K562 (cell line): ENCODE measurements around the gene MED16. TPM values are rescaled to one million over a fixed set of nuclear protein-coding genes. Genes with fewer than 3 reads are reported as not detected.

ENCODE experiments used
- AFF1 ChIP-seq, 2 experiments: fragments of 450-650 bp; IDR thresholded peaks; 2 replicates each; pipeline ENCODE4 v1.6.1; 2018; ENCODE audit warnings: mild to moderate bottlenecking in 2 of 2, low read depth in 1 of 2; ENCODE audit not compliant: partially characterized antibody in 2 of 2
- AFF4 ChIP-seq: sonication (generic); formaldehyde crosslinking; IDR thresholded peaks from 2 replicates; pipeline ENCODE4 v1.8.0; 2023; ENCODE audit warnings: mild to moderate bottlenecking, missing genetic modification reagents
- CBX2 ChIP-seq: fragments of 200-600 bp; sonication (generic); IDR thresholded peaks from one replicate; pipeline ENCODE4 v1.6.1; 2012; ENCODE audit warnings: mild to moderate bottlenecking, low read length, inconsistent platforms; ENCODE audit not compliant: insufficient read depth, poor library complexity, severe bottlenecking
- FOXK2 ChIP-seq, 2 experiments: fragments of 450-650 bp; IDR thresholded peaks in 1 of 2; conservative IDR thresholded peaks in 1 of 2; 2 replicates each; pipeline ENCODE4 v1.6.1; 2016; ENCODE audit warnings: low read depth in 2 of 2, mild to moderate bottlenecking in 1 of 2
- HDAC8 ChIP-seq: fragments of 450-650 bp; IDR thresholded peaks from 2 replicates; pipeline ENCODE4 v1.6.1; 2016; ENCODE audit warnings: mild to moderate bottlenecking, missing genetic modification characterization, moderate library complexity, missing compliant biosample characterization
- POLR2G ChIP-seq: fragments of 200-400 bp; formaldehyde crosslinking; IDR thresholded peaks from 2 replicates; pipeline ENCODE4 v1.6.1; 2017; ENCODE audit warnings: low read depth, mild to moderate bottlenecking, antibody characterized with exemption, low read length, moderate library complexity
- RBFOX2 ChIP-seq: fragments of 200-400 bp; formaldehyde crosslinking; IDR thresholded peaks from 2 replicates; pipeline ENCODE4 v1.6.1; 2017; ENCODE audit warnings: low read depth, mild to moderate bottlenecking, low read length, moderate library complexity
- RBM17 ChIP-seq: fragments of 200-400 bp; formaldehyde crosslinking; IDR thresholded peaks from 2 replicates; pipeline ENCODE4 v1.6.1; 2017; ENCODE audit warnings: low read depth, mild to moderate bottlenecking, low read length, borderline replicate concordance
- TAL1 ChIP-seq: fragments of 450-650 bp; IDR thresholded peaks from 2 replicates; pipeline ENCODE4 v1.6.1; 2016; ENCODE audit warnings: mild to moderate bottlenecking
- ZBTB33 ChIP-seq: sonication (generic); formaldehyde crosslinking; IDR thresholded peaks from 2 replicates; pipeline ENCODE4 v1.8.1; 2023; ENCODE audit warnings: mild to moderate bottlenecking, missing genetic modification reagents
- polyA plus RNA-seq, 8 experiments: library from polyadenylated mRNA; depleted of rRNA in 4 of 8; stranded (reverse) in 5 of 8; unstranded in 3 of 8; fragments of >200 nt; fragmentation: Nextera tagmentation in 2 of 8; fragmentation: Illumina TruSeq in 1 of 8; extraction: Ambion mirVana in 2 of 8; extraction: Trizol in 1 of 8; gene quantifications; 2 replicates each; pipeline versions ENCODE4 v1.2.1 to v1.2.3, GENCODE V29; 2011 to 2014; ENCODE audit warnings: inconsistent platforms in 1 of 8, missing spikeins in 1 of 8
- total RNA-seq, 7 experiments: library from RNA; depleted of rRNA in 6 of 7; stranded (reverse); fragments of >200 nt in 6 of 7; fragmentation: Illumina TruSeq in 2 of 7; extraction: Trizol in 2 of 7; gene quantifications; 2 replicates each; pipeline versions ENCODE4 v1.2.1 to v1.2.3, GENCODE V29; 2011 to 2021; ENCODE audit warnings: low replicate concordance in 1 of 7

MED16 gene
- total and polyA plus RNA-seq, 9 of the 15 experiments (the other 6 are each of a cell fraction or from before 2014, with no cell fraction given), result 0.89 to 59.9 (median 8.6) TPM

GRCh38 chr19:932648-933552 lies 39.9 kb upstream of the MED16 start (continued):
- TF ChIP-seq FOXK2 (conservative IDR thresholded peaks at IDR 0.05 in 1 of 2, IDR thresholded peaks at IDR 0.05 in 1 of 2; ENCODE audit: low read depth in 2 of 2) (no peak), AFF4 (CRISPR knock-in tag) (no peak), CBX2 (no peak), RBFOX2 (peak; percentile 53), POLR2G (peak; percentile 60), AFF1 (IDR thresholded peaks at IDR 0.05; ENCODE audit: low read depth in 1 of 2, partially characterized antibody in 2 of 2) (no peak), ZBTB33 (CRISPR knock-in tag) (peak; percentile 72), HDAC8 (tag) (no peak), RBM17 (no peak), TAL1 (no peak)
